OCI-LY1 (cell line): Measurements from ENCODE around the gene LENG1.
"Not testable (repeated sequence)": the region's sequence is repeated elsewhere in the genome, so short reads cannot be mapped to it uniquely, and the experiment has no call there.

Source experiments
- CTCF ChIP-seq: fragments of 200-600 bp; sonication (generic), shearing (Covaris generic); IDR thresholded peaks from 2 replicates; pipeline ENCODE4 v1.5.1; 2017; ENCODE audit warnings: mild to moderate bottlenecking, antibody characterized with exemption, low read length, moderate library complexity, mixed read lengths
- EZH2 ChIP-seq: fragments of 200-600 bp; sonication (generic), shearing (Covaris generic); IDR thresholded peaks from 2 replicates; pipeline ENCODE4 v1.8.0; 2017; ENCODE audit warnings: borderline replicate concordance, mixed run types, mild to moderate bottlenecking, antibody characterized with exemption, low read length, moderate library complexity, mixed read lengths

GRCh38 chr19:54207193-54207592 lies 47.7 kb upstream of the LENG1 start:
- not testable (repeated sequence) for TF ChIP-seq EZH2, CTCF
